ENCODE data around the gene TRPM3. TPM values are rescaled to one million over a fixed set of nuclear protein-coding genes. Genes with fewer than 3 reads are reported as not detected.

TRPM3 gene
- total RNA-seq, 1 experiment from 2014 or later = not detected

- no peak overlapping the region for H3K9ac ChIP-seq (ENCODE audit: low read length)
- H2AFZ ChIP-seq (ENCODE audit: low read length) = no peak overlapping the region
- intact Hi-C loops (cut with micrococcal nuclease) = no loop called here
- no peak overlapping the region for H3K4me2 ChIP-seq (ENCODE audit: low read length)
- no peaks in the 10 kb centered on the region for H3K9me3 ChIP-seq (ENCODE audit: low read length)
- no peaks in the 10 kb centered on the region for H3K36me3 ChIP-seq (ENCODE audit: low read depth, low read length)
- POLR2A ChIA-PET (ENCODE audit: unreplicated experiment) = no interaction called here
- no peaks in the 10 kb centered on the region for H3K4me1 ChIP-seq (ENCODE audit: insufficient read depth, low read length)
- H3K79me2 ChIP-seq (ENCODE audit: low read length) = no peaks in the 10 kb centered on the region
- H3K27ac ChIP-seq (ENCODE audit: low read length) = no peak overlapping the region
- H3K4me3 ChIP-seq (ENCODE audit: low read length) = no peak overlapping the region
- CTCF ChIA-PET = no interaction called here
- no peaks in the 10 kb centered on the region for H4K20me1 ChIP-seq (ENCODE audit: low read length)
- ATAC-seq (no peak), DNase-seq (no peak)
- TF ChIP-seq CTCF (conservative IDR thresholded peaks at IDR 0.05; ENCODE audit: low read depth, low read length) = no peak
- TF ChIP-seq EZH2phosphoT487 (IDR thresholded peaks at IDR 0.05; ENCODE audit: borderline replicate concordance, low read length) = no peak
- TF ChIP-seq EZH2 (IDR thresholded peaks at IDR 0.05; ENCODE audit: low read length, unreplicated experiment) = no peak
- BruUV-seq (replicated peaks) = no TSS peak
- H3K27me3 ChIP-seq (ENCODE audit: low read length) = no peaks in the 10 kb centered on the region; the same call in 1 of the 2 replicates
- H3K9me2 ChIP-seq (replicated peaks; ENCODE audit: low read length) = no peaks in the 10 kb centered on the region
- H3F3A ChIP-seq (ENCODE audit: low read length, unreplicated experiment) = no peaks in the 10 kb centered on the region
Observed at GRCh38 chr9:70887826-70888225, 233.6 kb downstream of the TRPM3 start.

GRCh38 chr9:70883963-70884793 is 237.2 kb downstream of the TRPM3 start:
- DNase-seq = no peak
- Histone ChIP-seq H3F3A (ENCODE audit: low read length, unreplicated experiment) (no peaks in the 10 kb centered on the region), H4K20me1 (ENCODE audit: low read length) (no peaks in the 10 kb centered on the region), H3K9ac (ENCODE audit: low read length) (no peak overlapping the region), H3K36me3 (ENCODE audit: low read depth, low read length) (no peaks in the 10 kb centered on the region), H3K27ac (ENCODE audit: low read length) (no peak overlapping the region), H2AFZ (ENCODE audit: low read length) (no peak overlapping the region), H3K9me3 (ENCODE audit: low read length) (no peaks in the 10 kb centered on the region), H3K27me3 (ENCODE audit: low read length) (no peaks in the 10 kb centered on the region; the same call in 1 of the 2 replicates), H3K4me1 (ENCODE audit: insufficient read depth, low read length) (no peaks in the 10 kb centered on the region), H3K9me2 (replicated peaks; ENCODE audit: low read length) (no peaks in the 10 kb centered on the region), H3K79me2 (ENCODE audit: low read length) (no peaks in the 10 kb centered on the region), H3K4me2 (ENCODE audit: low read length) (no peak overlapping the region), H3K4me3 (ENCODE audit: low read length) (no peak overlapping the region)
- BruUV-seq (replicated peaks) = no TSS peak
- CTCF ChIA-PET = no interaction called here
- intact Hi-C loops (cut with micrococcal nuclease) = no loop called here
- POLR2A ChIA-PET (ENCODE audit: unreplicated experiment) = no interaction called here
- TF ChIP-seq EZH2 (IDR thresholded peaks at IDR 0.05; ENCODE audit: low read length, unreplicated experiment) = no peak
- no peak for TF ChIP-seq EZH2phosphoT487 (IDR thresholded peaks at IDR 0.05; ENCODE audit: borderline replicate concordance, low read length)
- no peak for TF ChIP-seq CTCF (conservative IDR thresholded peaks at IDR 0.05; ENCODE audit: low read depth, low read length)
- no peak for ATAC-seq

- no peaks in the 10 kb centered on the region for H3K79me2 ChIP-seq (ENCODE audit: low read length)
- intact Hi-C loops (cut with micrococcal nuclease) = no loop called here
- H4K20me1 ChIP-seq (ENCODE audit: low read length) = no peaks in the 10 kb centered on the region
- H3K4me3 ChIP-seq (ENCODE audit: low read length) = no peak overlapping the region
- ChIA-PET POLR2A (ENCODE audit: unreplicated experiment) (no interaction called here), CTCF (no interaction called here)
- no peaks in the 10 kb centered on the region for H3K9me3 ChIP-seq (ENCODE audit: low read length)
- no peak overlapping the region for H3K4me2 ChIP-seq (ENCODE audit: low read length)
- H3K27ac ChIP-seq (ENCODE audit: low read length) = no peak overlapping the region
- no peak overlapping the region for H3K9ac ChIP-seq (ENCODE audit: low read length)
- ATAC-seq = no peak
- H2AFZ ChIP-seq (ENCODE audit: low read length) = no peak overlapping the region
- H3F3A ChIP-seq (ENCODE audit: low read length, unreplicated experiment) = no peaks in the 10 kb centered on the region
- TF ChIP-seq CTCF (conservative IDR thresholded peaks at IDR 0.05; ENCODE audit: low read depth, low read length) = no peak
- TF ChIP-seq EZH2phosphoT487 (IDR thresholded peaks at IDR 0.05; ENCODE audit: borderline replicate concordance, low read length) = no peak
- TF ChIP-seq EZH2 (IDR thresholded peaks at IDR 0.05; ENCODE audit: low read length, unreplicated experiment) = no peak
- H3K27me3 ChIP-seq (ENCODE audit: low read length) = no peaks in the 10 kb centered on the region; the same call in 1 of the 2 replicates
- BruUV-seq (replicated peaks) = no TSS peak
- no peak for DNase-seq
- H3K4me1 ChIP-seq (ENCODE audit: insufficient read depth, low read length) = no peaks in the 10 kb centered on the region
- H3K36me3 ChIP-seq (ENCODE audit: low read depth, low read length) = no peaks in the 10 kb centered on the region
- no peaks in the 10 kb centered on the region for H3K9me2 ChIP-seq (replicated peaks; ENCODE audit: low read length)
Observed at GRCh38 chr9:70883056-70883455, 238.4 kb downstream of the TRPM3 start.

All from PC-3 (cell line).